OCI-LY3 (cell line): ENCODE data around the gene GAK.

Source experiments
- EZH2phosphoT487 ChIP-seq: fragments of 200-600 bp; shearing (Covaris generic); IDR thresholded peaks from 2 replicates; pipeline ENCODE4 v1.6.1; 2018; ENCODE audit warnings: antibody characterized with exemption, mixed run types, low read depth
- TF ChIP-seq, protein P1 (sequence below): fragments of 200-600, 300-600 bp; sonication (generic); IDR thresholded peaks from 2 replicates; pipeline ENCODE4 v1.5.1; 2014; ENCODE audit warnings: antibody characterized with exemption, low read length, low read depth

- TF ChIP-seq, protein P1, sequence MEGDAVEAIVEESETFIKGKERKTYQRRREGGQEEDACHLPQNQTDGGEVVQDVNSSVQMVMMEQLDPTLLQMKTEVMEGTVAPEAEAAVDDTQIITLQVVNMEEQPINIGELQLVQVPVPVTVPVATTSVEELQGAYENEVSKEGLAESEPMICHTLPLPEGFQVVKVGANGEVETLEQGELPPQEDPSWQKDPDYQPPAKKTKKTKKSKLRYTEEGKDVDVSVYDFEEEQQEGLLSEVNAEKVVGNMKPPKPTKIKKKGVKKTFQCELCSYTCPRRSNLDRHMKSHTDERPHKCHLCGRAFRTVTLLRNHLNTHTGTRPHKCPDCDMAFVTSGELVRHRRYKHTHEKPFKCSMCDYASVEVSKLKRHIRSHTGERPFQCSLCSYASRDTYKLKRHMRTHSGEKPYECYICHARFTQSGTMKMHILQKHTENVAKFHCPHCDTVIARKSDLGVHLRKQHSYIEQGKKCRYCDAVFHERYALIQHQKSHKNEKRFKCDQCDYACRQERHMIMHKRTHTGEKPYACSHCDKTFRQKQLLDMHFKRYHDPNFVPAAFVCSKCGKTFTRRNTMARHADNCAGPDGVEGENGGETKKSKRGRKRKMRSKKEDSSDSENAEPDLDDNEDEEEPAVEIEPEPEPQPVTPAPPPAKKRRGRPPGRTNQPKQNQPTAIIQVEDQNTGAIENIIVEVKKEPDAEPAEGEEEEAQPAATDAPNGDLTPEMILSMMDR = no peak
- no peak for TF ChIP-seq EZH2phosphoT487
Observed at GRCh38 chr4:954211-955020, 22.3 kb upstream of the GAK start.
